ENCODE measurements around the gene MEGF9.

Gene MEGF9

DNA sequence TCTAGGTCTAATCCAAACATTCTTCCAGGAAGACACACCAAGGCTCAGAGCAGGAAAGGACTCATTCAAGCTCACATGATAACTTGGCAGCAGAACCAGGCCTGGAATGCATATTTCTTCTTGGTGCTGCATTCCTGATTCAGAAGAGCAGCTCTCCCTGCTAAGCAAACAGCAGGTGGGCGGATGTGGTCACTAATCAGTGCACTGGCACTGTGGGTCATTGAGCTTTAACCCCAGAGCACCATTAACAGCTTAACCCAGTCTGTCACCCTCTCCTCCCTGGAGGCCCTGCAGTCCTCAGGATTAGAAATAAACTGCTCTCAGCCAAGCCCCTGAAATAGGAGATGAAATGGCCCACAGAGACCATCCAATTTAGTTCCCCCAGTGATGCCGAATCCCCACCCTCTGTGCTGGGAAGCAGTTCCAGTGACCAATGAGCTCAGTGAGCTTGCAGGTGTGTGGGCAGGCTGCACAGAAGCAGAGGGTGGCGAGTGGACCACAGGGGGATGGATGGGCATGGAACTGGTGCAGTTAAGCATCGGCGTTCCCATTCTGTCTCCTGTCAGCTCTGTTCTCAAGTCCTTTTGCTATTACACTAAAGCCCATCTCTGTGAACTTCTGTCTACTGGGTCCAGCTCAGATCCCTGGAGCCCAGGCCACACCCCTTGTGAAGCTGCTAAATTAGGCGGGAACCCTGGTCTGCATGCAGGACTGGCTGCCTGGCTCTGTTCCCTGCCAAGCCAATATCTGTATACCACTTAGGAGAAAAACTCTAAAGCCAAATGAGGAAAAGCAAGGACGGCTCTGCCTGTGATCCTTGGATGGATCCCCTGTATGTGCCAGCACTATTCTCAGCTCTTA is 16.6 kb upstream of the MEGF9 start:
- no peak for DNase-seq

DNA sequence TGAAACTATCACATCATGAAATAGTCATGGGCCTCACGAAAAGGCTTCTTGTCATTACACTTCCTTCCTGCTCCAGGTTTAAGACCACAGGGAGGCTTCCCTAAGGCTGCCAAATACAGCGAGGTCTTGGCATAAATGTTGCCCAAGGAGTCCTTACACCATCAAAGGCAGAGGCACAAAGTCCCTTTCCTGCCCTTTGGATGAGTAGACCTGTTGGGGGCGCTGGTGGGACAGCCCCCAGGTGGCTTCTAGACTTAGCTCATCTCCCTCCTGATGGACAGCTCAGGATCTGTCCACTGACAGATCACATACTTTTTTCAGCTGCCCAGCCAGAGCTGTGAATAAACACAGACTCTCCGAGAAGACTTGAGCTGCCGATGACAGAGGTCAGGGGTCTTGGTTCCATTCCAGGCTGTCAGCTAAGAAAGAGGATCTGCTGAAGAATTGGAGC is 15.5 kb upstream of the MEGF9 start:
- DNase-seq = no peak

DNA sequence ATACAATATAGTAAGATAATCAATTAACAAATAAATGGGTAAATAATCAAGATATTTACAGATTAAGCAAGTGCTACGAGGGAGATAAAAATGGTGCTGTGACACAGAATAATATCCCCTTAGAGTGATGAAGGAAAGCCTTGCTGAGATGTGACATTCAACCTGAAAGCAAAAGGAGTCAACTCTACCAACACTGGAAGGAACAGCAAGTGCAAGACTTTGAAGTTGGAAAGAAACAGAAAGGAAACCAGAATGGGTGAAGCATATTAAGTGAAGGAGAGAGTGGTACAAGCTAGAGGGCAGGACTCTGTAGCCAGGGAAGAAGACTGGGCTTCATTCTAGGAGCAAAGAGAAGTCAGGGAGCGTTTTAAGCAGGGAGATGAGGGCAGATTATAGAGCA is 12.2 kb upstream of the MEGF9 start:
- DNase-seq = no peak

DNA sequence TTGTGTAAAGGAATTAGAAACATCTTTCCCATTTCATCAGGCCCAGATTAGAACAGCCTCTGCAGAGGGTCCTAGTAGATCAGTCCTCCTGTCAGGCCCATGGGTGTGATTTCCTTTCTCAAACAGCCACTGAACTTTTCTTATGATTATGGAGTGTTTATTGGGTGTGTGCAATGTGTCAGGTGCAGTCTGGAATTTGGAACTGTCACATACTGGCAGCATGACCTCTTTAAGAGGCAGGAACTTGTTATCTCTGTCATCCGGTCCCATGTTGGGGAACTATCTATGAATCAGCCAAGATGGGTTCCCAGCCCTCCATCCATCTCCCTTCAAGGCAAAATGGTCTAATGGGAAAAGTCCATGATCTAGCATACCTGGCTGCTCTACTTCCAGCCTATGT is 11.6 kb upstream of the MEGF9 start:
- DNase-seq = no peak

DNA sequence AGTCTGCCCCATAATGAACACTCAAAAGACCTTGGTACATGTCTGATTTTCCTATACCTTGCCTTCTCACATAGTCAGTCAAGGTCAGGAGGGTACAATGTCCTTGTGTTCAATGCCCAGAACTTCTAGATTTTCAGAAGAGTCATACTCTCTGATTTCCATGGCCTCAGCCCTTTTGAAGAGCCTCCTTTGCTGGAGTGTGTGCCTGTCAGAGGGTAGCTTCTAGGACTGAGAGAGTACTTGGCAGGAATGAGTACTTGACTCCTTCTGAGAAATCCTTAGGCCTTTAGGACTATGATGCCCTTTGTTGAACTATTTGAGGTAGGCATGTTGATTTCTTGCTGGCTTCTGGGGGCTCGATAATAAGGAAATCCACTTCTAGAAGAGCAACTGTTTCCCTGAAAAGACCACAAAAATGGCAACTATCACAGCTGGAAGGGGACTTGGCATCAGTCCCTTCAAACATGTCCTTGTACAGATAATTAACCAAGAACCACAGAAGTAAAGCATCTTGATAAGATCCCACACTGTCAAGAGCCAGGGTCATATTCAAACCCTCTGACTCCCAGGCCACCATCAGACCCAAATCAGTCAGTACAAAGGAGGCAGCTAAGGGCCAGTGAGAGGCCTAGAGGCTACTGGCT is 10.6 kb upstream of the MEGF9 start:
- DNase-seq = no peak

DNA sequence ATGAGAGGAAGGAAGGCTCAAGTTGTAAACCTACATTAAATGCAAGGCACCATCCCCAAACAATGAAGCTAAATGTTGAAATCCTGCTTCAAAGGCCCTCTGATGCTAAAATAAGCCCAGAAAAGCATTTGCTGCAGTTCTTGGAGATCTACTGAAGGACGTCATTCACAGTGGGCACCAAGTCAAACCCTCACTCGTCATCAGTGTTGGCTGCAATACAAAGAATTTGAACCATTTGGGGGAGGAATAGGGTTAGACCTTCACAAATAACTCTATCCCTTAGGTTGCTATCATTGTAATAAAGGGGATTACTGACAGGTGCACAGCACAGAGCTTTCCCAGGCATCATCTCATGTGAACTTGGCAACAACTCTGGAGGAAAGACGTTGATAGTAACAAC is 9.3 kb upstream of the MEGF9 start:
- no peak for DNase-seq

DNA sequence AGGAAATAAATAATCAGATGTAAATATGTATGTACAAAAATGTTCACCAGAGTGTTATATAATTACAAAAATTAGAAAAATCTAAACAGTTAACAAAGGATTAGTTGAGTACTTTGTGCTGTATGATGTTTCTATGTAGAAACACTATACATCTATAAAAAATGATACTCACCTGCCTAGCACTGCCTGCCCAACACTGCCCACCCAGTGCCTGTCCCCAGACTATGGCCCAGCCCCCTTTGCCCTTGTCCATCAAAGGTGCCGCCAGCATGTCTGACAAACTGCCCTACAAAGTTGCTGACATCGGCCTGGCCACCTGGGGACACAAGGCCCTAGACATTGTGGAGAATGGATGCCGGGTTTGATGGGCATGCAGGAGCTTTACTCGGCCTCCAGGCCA is 6.1 kb upstream of the MEGF9 start:
- DNase-seq = no peak

DNA sequence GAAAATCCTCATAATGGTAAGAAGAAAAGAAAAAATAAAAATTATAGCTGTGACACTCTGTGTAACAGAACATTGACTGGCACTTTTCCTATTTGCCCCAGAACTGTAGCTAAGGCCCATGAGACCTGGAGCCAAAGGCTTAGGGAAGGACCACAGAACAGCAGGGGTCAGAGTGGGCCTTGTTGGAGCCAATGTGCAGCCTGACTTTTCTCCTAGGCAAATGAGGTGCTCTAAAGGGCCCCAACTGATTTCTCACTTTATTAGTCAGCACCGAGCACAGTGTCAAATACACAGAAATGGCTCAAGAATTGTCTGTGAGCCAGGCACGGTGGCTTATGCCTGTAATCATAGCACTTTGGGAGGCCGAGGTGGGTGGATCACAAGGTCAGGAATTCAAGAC is 4.0 kb upstream of the MEGF9 start:
- no peak for DNase-seq

DNA sequence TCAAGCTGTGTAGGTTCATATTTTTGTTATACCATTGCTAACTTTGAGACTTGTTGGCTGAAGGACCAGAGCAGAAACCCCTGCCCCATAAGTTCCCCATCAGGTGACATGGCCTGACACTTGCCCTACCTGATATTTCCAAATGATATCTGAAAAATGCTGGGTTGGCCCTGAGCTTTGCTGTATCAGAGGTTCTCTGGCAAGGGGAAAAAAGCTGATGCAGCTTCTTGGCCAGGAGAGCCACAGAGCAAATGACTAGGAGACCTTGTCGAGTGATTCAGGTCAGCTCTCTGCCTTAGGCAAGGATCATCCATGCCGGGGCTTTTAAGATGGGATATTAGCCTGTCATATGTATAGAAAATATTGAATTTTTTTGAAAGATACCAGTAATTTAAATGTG is 2.9 kb upstream of the MEGF9 start:
- DNase-seq = no peak

DNA sequence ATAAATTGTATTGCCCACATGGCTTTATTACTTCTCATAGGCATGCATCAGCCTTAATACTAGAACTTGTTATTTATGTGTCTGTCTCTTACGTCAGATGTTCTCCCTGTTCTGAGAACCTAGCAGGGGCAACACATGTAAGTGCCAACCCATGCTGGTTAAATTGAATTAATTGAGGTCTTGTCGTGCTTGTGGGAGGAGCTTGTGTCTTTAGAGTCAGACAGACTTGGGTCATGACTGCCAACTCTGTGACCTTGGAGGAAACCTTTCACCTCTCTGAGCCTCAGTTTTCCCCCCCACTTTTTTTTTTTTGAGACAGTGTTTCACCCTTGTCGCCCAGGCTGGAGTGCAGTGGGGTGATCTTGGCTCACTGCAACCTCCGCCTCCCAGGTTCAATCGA is 2.2 kb upstream of the MEGF9 start:
- no peak for DNase-seq

DNA sequence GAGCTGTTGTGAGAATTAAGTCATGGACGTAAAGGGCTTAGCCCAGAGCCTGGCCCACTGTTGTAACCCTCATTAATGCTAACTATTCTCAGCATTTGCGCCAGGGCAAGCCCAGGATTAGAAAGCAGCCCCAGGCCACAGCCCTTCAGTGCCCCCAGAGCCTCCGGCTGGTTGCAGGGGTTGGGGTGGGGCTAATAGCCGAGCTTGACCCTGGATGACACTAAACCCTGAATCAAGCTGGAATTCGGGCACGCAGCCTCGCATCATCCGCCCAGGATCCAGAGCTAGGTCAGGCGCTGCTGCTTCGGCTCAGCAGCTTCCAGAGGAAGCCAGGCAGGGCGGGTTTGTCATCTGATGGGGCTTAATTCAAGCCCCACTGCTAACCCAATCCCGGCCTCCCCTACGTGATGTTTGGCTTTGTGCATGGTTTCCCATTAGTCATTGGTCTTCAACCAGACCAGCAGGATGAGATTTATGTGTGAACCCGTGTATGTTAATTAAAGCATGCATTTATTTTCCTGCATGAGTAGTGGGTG is 1.2 kb upstream of the MEGF9 start:
- DNase-seq = no peak

DNA sequence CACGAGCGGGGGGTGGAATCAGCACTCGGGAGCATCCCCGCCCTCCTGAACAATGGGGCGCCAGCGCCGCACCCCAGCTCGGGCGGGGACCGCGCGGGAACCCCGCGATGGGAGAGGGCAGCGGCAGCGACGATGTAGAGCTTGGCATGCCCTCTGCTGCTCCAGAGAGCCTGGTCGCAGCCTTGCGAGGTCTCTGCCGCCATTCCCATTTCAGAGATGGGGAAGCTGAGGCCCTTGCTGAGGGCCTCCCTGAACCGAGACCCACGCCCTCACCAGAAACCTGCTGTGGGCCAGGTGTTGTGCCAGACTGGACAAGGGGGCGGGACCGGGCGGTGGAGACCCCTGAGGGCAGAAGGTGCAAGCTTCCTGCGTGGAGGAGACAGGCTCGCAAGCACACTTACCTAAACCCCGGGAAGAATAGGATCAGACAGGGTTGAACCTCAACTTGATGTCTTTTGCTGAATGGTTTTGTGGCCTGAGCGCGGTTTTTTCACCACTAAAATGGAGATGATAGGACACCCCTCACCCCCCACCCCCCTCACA is 647 bp upstream of the MEGF9 start:
- DNase-seq = no peak

DNA sequence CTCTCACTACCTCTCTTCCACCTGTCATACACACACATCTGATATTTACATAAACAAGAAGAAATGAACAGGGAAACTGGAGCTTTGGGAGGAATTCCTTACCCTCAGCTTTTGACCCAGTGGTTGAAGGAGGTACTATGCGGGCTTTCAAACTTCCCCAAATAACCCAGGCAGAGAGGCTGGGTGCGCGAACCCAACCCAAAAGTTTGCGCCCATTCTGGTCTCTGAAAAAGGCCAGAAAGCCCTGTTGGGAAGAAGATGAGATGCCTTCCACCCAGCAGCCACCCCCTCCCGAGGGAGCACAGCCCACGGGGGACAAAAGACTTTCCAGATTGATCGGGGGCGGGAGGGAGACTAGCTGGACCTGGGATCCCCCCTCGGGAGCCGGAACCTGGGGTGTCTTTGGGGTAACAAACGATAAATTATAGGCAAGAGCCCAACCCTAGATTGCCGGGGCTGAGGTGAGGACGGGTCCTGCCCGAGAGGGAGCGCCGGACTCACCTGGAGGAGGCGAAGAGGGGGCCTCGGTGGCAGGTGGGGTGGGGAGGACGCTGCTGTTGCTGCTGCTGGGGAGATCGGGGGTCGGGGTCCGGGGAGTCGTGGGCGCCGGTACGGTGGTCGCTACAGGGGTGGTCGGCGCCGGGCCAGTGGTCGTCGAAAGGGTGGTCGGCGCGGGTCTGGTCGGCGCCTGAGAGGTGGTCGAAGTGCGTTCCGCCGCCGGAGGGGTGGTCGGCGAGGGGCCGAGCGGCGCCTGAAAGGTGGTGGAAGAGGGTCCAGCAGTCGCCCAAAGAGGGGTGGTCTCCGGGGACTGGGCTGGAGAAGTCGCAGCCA is 798 bp downstream of the MEGF9 start:
- DNase-seq = peak; percentile 70

DNA sequence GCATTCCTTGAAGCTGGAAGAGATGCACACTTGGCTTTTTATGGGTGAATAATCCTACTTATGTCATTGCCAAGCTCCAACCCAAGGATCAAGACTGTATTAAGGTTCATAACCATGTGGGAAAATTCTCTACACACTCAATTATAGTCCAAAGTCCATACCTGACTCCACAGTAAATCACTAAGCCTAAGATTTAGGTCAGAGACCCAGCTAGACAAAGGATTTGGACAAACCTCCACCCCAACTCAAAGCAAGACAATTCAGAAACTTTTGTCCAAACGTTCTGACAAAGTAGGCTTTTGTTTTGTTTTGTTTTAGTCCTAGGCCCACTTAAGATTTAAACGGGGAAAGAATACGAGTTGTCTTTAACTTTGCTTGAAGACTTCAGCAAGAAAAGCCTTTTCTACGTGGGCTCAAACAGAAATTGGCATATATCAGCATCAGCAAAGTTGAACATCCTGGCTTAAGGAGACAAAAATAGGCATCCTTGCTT is 1.7 kb downstream of the MEGF9 start:
- no peak for DNase-seq

DNA sequence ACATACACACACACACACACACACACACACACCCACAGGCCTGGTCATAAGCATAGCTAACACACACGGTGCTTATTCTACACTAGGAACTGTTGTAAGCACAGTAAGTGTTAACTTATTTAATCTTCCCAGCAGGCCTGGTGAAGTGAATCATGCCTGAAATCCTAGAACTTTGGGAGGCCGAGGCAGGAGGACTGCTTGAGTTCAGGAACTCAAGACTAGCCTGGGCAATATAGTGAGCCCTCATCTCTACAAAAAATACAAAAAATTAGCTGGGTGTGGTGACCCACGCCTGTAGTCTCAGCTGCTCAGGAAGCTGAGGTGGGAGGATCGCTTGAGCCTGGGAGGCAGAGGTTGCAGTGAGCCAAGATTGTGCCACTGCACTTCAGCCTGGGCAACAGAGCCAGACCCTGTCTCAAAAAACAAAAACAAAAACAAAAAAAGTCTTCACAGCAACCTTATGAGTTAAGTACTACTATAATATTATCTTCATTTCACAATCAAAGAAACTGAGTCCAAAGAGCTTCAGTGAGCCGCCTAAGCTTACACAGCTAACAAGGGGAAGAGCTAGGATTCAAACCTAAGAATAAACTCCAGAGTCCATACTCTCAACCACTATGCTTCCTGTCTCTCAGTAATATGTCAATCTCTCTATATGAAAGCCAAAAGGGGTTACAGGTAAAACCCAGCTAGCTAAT is 2.3 kb downstream of the MEGF9 start:
- DNase-seq = peak; percentile 66

DNA sequence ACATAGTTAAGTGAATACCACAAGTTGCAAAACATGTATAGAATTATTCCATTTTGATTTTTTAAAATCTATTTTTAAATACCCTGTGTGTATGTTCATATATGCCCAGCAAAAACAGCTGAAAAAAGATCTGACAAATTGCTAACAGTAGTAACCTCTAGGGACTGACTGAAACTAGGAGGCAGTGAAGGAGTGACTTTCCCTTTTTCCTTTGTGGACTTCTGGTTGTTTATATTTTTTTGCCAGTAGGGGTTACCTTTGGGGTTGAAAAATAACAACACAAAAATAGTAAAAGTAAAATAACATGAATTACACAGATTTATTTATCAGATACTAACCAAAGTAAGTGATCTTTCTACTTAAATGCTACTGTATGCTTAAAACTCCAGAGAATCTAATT is 2.9 kb downstream of the MEGF9 start:
- no peak for DNase-seq

DNA sequence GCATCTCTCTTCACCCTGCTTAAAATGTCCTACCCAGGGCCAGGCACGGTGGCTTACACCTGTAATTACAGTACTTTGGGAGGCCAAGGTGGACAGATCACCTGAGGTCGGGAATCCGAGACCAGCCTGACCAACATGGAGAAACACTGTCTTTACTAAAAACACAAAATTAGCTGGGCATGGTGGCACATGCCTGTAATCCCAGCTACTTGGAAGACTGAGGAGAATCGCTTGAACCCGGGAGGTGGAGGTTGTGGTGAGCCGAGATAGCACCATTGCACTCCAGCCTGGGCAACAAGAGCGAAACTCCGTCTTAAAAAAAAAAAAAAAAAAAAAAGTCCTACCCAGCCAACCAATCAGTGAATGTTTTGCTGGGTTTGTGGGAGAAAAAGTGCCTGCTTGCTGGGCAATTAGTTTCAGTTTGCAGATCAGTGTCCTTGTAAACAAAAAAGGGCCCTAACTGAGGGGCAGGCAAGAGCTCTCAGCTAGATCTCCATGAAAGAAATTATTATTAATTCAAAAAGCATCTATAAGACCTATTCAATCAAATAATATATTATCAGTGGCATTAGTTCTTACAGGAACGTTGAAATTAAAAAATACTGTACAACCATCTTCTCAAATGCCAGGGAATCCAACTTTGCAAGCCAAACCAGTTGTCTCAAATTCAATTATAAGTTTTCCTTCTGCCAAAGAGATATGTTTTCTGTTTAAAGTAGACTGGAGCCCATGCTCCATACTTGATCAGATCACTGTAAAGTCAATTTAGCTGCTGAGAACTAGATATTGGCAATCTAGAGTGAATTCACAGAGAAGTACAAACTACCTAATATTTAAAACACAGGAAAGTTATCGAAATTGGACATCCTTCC is 3.9 kb downstream of the MEGF9 start:
- DNase-seq = peak; percentile 63

DNA sequence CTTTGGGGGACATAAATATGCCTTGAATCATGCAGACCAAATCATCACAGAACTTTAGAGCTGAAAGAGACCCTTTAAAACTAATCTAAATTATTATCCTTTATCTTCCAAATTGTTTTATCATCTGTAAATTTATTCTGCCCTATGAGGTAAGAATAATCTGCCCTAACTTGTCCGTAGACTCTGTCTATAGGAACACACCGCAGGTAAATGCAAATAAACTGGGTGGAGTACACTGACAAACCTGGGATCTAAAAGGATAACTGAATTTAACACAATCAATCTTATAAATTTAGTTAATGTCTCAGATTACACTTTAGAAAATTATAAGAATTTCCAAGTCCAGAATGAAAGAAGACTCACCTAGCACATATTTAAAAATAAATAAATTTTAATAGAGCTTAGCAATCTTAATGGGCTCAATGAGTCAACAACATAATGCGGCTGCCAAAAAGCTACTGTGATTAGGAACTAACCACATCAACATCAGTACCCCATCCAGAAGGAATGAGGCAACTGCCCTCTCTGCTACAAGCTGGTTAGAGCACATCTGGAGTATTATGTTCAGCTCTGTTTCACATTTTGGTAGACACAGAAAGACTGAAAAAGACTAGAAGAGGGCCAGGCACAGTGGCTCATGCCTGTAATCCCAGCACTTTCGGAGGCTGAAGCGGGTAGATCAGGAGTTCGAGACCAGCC is 5.6 kb downstream of the MEGF9 start:
- DNase-seq = no peak

DNA sequence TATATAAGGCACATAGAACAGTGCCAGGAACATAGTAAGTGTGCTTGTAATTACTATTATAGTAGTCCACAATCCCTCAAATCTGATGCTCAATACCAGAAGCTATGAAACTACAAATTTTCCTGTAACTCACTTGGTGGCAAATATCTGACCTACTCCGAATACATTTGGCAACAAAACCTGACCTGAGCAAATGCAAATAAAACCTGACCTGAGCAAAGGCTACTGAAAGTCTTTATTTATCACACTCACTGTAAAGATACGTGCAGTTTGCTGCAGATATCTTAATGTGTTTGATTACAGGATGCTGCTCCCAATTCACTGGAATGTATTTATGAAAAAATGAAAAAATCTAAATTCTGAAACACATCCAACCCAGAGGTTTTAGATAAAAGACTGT is 7.1 kb downstream of the MEGF9 start:
- no peak for DNase-seq

DNA sequence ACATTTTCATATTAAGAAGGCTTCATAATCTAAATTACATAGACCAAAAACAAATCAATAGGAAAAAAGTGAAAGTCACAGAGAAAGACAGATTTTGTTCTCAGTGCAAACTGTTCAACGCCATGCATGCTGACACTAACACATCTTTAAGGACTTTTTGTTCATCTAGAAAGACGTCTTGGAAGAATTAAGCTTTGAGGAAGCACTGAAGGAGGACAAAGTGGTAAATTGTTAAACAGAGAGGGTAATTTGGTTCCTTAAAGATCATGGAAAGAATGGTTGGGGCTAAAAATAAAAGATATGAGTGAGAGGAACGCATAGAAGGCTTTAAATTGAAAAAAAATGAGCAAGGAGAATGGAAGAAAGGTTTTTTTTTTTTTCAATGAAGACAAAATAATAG is 9.1 kb downstream of the MEGF9 start:
- DNase-seq = no peak

DNA sequence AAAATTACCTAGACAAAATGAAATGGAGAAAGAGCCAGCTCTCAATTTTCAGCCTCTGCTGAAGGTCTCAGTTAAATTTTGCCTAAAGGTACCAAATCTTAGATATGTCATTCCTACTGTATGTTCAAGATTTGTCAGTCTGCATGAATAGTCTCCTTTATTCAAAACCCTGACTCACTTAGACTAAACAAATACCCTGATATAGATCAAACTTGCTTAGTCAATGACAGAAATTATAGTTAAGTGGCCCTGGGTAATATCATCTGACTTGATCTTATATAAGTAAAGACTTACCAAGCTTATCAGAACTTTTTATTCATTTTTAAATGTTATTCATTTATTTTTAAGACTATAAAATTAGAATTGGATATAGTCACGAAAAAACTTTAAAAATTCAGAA is 12.2 kb downstream of the MEGF9 start:
- DNase-seq = no peak

Measured in activated effector memory CD4-positive, alpha-beta T cell treated with anti-CD3 and anti-CD28 coated beads, Interleukin-2, amount 50 U/mL, for 16 hours (primary cell).